ENCODE results near the gene ELFN2. TPM values are rescaled to one million over a fixed set of nuclear protein-coding genes. Genes with fewer than 3 reads are reported as not detected.

Gene ELFN2
- total and polyA plus RNA-seq, 4 donors = 0.07 to 0.19 (median 0.08) TPM; not detected in 1

DNA sequence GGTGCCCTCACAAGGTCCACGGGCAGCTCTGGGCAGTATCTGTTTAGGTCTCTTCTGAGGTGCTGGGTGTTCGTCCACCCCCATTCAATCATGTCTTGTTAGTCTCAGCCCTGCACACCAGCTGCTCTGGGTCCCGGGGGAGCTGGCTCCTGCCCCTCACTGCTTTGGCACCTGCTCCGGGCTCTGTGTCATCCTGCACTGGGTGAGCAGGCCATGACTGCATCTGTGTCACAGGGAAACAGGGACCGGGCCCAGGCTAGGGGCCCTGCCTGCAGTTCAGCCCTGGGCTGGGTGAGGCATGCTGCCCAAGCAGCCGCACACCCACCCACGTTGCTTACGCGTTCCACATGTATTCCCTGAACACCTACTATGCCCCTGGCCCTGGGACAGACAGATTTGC, 43.9 kb downstream of the ELFN2 start:
- Histone ChIP-seq H3K36me3 (ENCODE audit: control insufficient read depth in 4 of 4, insufficient read depth in 3 of 4, low read depth in 1 of 4, low read length in 3 of 4) (no peaks in the 10 kb centered on the region), H3K4me3 (ENCODE audit: low read depth in 1 of 3, low read length in 3 of 3) (no peak overlapping the region), H3K27me3 (ENCODE audit: control insufficient read depth in 4 of 4, insufficient read depth in 4 of 4, low read length in 3 of 4) (no peaks in the 10 kb centered on the region), H3K9me3 (ENCODE audit: control insufficient read depth in 4 of 4, low read length in 3 of 4) (no peaks in the 10 kb centered on the region), H3K9ac (ENCODE audit: low read depth in 1 of 2, low read length in 2 of 2) (no peak overlapping the region), H3K27ac (ENCODE audit: low read depth in 1 of 2, low read length in 2 of 2) (no peak overlapping the region), H3K4me1 (ENCODE audit: control insufficient read depth in 4 of 4, insufficient read depth in 4 of 4, low read length in 3 of 4) (no peaks in the 10 kb centered on the region)
- no peak for DNase-seq (ENCODE audit: low spot score)
- TF ChIP-seq NR2F2 (IDR thresholded peaks at IDR 0.05) = no peak
- TF ChIP-seq, protein P1, sequence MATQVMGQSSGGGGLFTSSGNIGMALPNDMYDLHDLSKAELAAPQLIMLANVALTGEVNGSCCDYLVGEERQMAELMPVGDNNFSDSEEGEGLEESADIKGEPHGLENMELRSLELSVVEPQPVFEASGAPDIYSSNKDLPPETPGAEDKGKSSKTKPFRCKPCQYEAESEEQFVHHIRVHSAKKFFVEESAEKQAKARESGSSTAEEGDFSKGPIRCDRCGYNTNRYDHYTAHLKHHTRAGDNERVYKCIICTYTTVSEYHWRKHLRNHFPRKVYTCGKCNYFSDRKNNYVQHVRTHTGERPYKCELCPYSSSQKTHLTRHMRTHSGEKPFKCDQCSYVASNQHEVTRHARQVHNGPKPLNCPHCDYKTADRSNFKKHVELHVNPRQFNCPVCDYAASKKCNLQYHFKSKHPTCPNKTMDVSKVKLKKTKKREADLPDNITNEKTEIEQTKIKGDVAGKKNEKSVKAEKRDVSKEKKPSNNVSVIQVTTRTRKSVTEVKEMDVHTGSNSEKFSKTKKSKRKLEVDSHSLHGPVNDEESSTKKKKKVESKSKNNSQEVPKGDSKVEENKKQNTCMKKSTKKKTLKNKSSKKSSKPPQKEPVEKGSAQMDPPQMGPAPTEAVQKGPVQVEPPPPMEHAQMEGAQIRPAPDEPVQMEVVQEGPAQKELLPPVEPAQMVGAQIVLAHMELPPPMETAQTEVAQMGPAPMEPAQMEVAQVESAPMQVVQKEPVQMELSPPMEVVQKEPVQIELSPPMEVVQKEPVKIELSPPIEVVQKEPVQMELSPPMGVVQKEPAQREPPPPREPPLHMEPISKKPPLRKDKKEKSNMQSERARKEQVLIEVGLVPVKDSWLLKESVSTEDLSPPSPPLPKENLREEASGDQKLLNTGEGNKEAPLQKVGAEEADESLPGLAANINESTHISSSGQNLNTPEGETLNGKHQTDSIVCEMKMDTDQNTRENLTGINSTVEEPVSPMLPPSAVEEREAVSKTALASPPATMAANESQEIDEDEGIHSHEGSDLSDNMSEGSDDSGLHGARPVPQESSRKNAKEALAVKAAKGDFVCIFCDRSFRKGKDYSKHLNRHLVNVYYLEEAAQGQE (IDR thresholded peaks at IDR 0.05) = no peak
- no peak for TF ChIP-seq ZBTB33 (IDR thresholded peaks at IDR 0.05)
- TF ChIP-seq TAF1 (conservative IDR thresholded peaks at IDR 0.05) = no peak
- no peak for TF ChIP-seq EGR1 (IDR thresholded peaks at IDR 0.05; ENCODE audit: low read depth in 2 of 2)
- no peak for TF ChIP-seq HNF4G (IDR thresholded peaks at IDR 0.05)
- TF ChIP-seq FOXA2 (IDR thresholded peaks at IDR 0.05) = no peak
- TF ChIP-seq YY1 (IDR thresholded peaks at IDR 0.05) = no peak
- TF ChIP-seq, protein P2, sequence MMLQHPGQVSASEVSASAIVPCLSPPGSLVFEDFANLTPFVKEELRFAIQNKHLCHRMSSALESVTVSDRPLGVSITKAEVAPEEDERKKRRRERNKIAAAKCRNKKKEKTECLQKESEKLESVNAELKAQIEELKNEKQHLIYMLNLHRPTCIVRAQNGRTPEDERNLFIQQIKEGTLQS (IDR thresholded peaks at IDR 0.05) = no peak
- no peak for TF ChIP-seq MAX (IDR thresholded peaks at IDR 0.05)
- TF ChIP-seq GABPA (IDR thresholded peaks at IDR 0.05 in 1 of 2, conservative IDR thresholded peaks at IDR 0.05 in 1 of 2) = no peak
- TF ChIP-seq SP1 (IDR thresholded peaks at IDR 0.05) = no peak
- WGBS = 93% methylated on average over 9 of the region's 9 CpGs

DNA sequence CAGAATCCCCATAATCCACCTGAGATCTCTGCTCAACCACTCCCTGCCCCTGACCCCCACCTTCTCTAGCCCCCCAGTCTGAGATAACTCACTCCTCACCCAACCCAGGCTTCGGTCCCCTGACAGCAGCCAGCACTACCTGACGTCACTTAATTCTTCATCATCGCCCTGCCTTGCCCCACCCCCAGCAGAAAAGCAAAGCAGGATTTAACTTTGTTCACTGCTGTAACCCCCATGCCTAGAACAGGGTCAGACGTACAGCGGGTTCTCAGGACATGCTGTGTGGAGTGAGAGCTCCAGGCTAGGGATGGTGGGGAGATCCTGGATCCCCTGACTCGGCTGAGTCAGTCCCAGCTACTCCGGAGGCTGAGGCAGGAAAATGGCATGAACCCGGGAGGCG, 45.8 kb downstream of the ELFN2 start:
- H3K27me3 ChIP-seq (ENCODE audit: control insufficient read depth in 4 of 4, insufficient read depth in 4 of 4, low read length in 3 of 4) = no peaks in the 10 kb centered on the region
- H3K4me1 ChIP-seq (ENCODE audit: control insufficient read depth in 4 of 4, insufficient read depth in 4 of 4, low read length in 3 of 4) = no peaks in the 10 kb centered on the region
- H3K36me3 ChIP-seq (ENCODE audit: control insufficient read depth in 4 of 4, insufficient read depth in 3 of 4, low read depth in 1 of 4, low read length in 3 of 4) = no peaks in the 10 kb centered on the region
- no peaks in the 10 kb centered on the region for H3K9me3 ChIP-seq (ENCODE audit: control insufficient read depth in 4 of 4, low read length in 3 of 4)
- WGBS = 77% methylated on average over 9 of the region's 9 CpGs
- H3K9ac ChIP-seq (ENCODE audit: low read depth in 1 of 2, low read length in 2 of 2) = no peak overlapping the region
- no peak for DNase-seq (ENCODE audit: low spot score)
- H3K4me3 ChIP-seq (ENCODE audit: low read depth in 1 of 3, low read length in 3 of 3) = no peak overlapping the region
- no peak overlapping the region for H3K27ac ChIP-seq (ENCODE audit: low read depth in 1 of 2, low read length in 2 of 2)
- TF ChIP-seq HNF4A (conservative IDR thresholded peaks at IDR 0.05) (no peak), RAD21 (IDR thresholded peaks at IDR 0.05) (no peak), NR2F2 (IDR thresholded peaks at IDR 0.05) (no peak), HNF4G (IDR thresholded peaks at IDR 0.05) (no peak), RXRA (IDR thresholded peaks at IDR 0.05) (no peak), YY1 (IDR thresholded peaks at IDR 0.05) (no peak), CTCF (IDR thresholded peaks at IDR 0.05; ENCODE audit: low read depth, low read length, missing input control) (no peak), EGR1 (IDR thresholded peaks at IDR 0.05; ENCODE audit: low read depth in 2 of 2) (no peak), SP1 (IDR thresholded peaks at IDR 0.05) (no peak), MAX (IDR thresholded peaks at IDR 0.05) (no peak), FOXA1 (IDR thresholded peaks at IDR 0.05) (no peak), FOXA2 (IDR thresholded peaks at IDR 0.05) (no peak), GABPA (IDR thresholded peaks at IDR 0.05 in 1 of 2, conservative IDR thresholded peaks at IDR 0.05 in 1 of 2) (no peak)
- TF ChIP-seq, protein P1 (IDR thresholded peaks at IDR 0.05) = no peak
- TF ChIP-seq, protein P2 (IDR thresholded peaks at IDR 0.05) = no peak

All from liver (tissue), 9 donors.